ENCODE measurements around the gene SCAF11.

Gene SCAF11

GRCh38 chr12:45877069-45877468 is 113.3 kb downstream of the SCAF11 start:
- Histone ChIP-seq H3K9ac (no peak overlapping the region), H3K27ac (no peak overlapping the region), H3K4me3 (no peak overlapping the region), H3K27me3 (no peaks in the 10 kb centered on the region), H3K4me2 (no peak overlapping the region), H4K20me1 (peaks cover 6% of the 10 kb centered on the region; the same call in 1 of the 2 replicates), H3K36me3 (peaks cover 83% of the 10 kb centered on the region), H3K9me3 (peaks cover 50% of the 10 kb centered on the region), H3K4me1 (peaks cover 14% of the 10 kb centered on the region; the same call in 1 of the 2 replicates)
- no peak for TF ChIP-seq Cebpa-rat (IDR thresholded peaks at IDR 0.05)

GRCh38 chr12:45872446-45872845 is 117.9 kb downstream of the SCAF11 start:
- H4K20me1 ChIP-seq: 0 out of 2 replicates have a peak, but pooled peaks cover 11% of the 10 kb centered on the region
- H3K4me1 ChIP-seq: no peaks in the 10 kb centered on the region
- peaks cover 38% of the 10 kb centered on the region for H3K9me3 ChIP-seq
- no peak overlapping the region for H3K4me3 ChIP-seq
- H3K27ac ChIP-seq: no peak overlapping the region
- no peak overlapping the region for H3K9ac ChIP-seq
- no peak overlapping the region for H3K4me2 ChIP-seq
- TF ChIP-seq Cebpa-rat (IDR thresholded peaks at IDR 0.05): no peak
- H3K36me3 ChIP-seq: peaks cover 97% of the 10 kb centered on the region
- no peaks in the 10 kb centered on the region for H3K27me3 ChIP-seq
